Neural cell (in vitro differentiated cells): ENCODE measurements around the gene QRICH2. TPM values are rescaled to one million over a fixed set of nuclear protein-coding genes. Genes with fewer than 3 reads are reported as not detected.
"Not testable (repeated sequence)": the region's sequence is repeated elsewhere in the genome, so short reads cannot be mapped to it uniquely, and the experiment has no call there.

ENCODE experiments used
- H2AFZ ChIP-seq: fragments of 200-600, 300-800 bp; sonication (generic), shearing (Covaris generic); 2 replicates; pipeline ENCODE4 v1.6.0; 2014; ENCODE audit warnings: low read depth, mild to moderate bottlenecking, antibody characterized with exemption, low read length, moderate library complexity
- H3F3A ChIP-seq: fragments of 200-600 bp; shearing (Covaris generic); 2 replicates; pipeline ENCODE4 v1.6.1; 2016; ENCODE audit warnings: mild to moderate bottlenecking, moderate library complexity, mixed read lengths, antibody characterized with exemption, low read length; ENCODE audit not compliant: insufficient read depth, poor library complexity, severe bottlenecking
- H3K27ac ChIP-seq: fragments of 200-600, 300-800 bp; sonication (generic), shearing (Covaris generic); 2 replicates; pipeline ENCODE4 v1.5.1; 2014; ENCODE audit warnings: mild to moderate bottlenecking, low read length, moderate library complexity
- H3K27me3 ChIP-seq: fragments of 300-800, 200-600 bp; sonication (generic), shearing (Covaris generic); 2 replicates; pipeline ENCODE4 v1.6.0; 2014; ENCODE audit warnings: mild to moderate bottlenecking, low read depth, low read length, moderate library complexity; ENCODE audit not compliant: insufficient read depth
- H3K36me3 ChIP-seq: fragments of 300-800, 200-600 bp; sonication (generic), shearing (Covaris generic); 2 replicates; pipeline ENCODE4 v1.5.1; 2014; ENCODE audit warnings: mild to moderate bottlenecking, antibody characterized with exemption, low read length, moderate library complexity; ENCODE audit not compliant: insufficient read depth
- H3K4me2 ChIP-seq: fragments of 300-800, 200-600 bp; sonication (generic), shearing (Covaris generic); 2 replicates; pipeline ENCODE4 v1.6.0; 2014; ENCODE audit warnings: mild to moderate bottlenecking, low read length
- H3K4me3 ChIP-seq: fragments of 300-800, 200-600 bp; sonication (generic), shearing (Covaris generic); 2 replicates; pipeline ENCODE4 v1.5.1; 2014; ENCODE audit warnings: mild to moderate bottlenecking, low read length, moderate library complexity
- H3K79me2 ChIP-seq: fragments of 200-600 bp; shearing (Covaris generic); replicated peaks from 2 replicates; pipeline ENCODE4 v1.6.0; 2014; ENCODE audit warnings: mild to moderate bottlenecking, low read length, moderate library complexity; ENCODE audit not compliant: insufficient read depth
- H3K9ac ChIP-seq: fragments of 300-800, 200-600 bp; sonication (generic), shearing (Covaris generic); 2 replicates; pipeline ENCODE4 v1.6.1; 2016; ENCODE audit warnings: mild to moderate bottlenecking, low read length, mixed read lengths
- H3K9me2 ChIP-seq: fragments of 200-600 bp; shearing (Covaris generic); 2 replicates; pipeline ENCODE4 v1.6.1; 2016; ENCODE audit warnings: mild to moderate bottlenecking, low read length, mixed read lengths; ENCODE audit not compliant: insufficient read depth
- H3K9me3 ChIP-seq: fragments of 200-600, 300-800 bp; sonication (generic), shearing (Covaris generic); 2 replicates; pipeline ENCODE4 v1.6.1; 2016; ENCODE audit warnings: mild to moderate bottlenecking, mixed run types, low read length, moderate library complexity, mixed read lengths
- H4K20me1 ChIP-seq: fragments of 200-600 bp; shearing (Covaris generic); 2 replicates; pipeline ENCODE4 v1.6.1; 2016; ENCODE audit warnings: mild to moderate bottlenecking, mixed run types; ENCODE audit not compliant: insufficient read depth
- EP300 ChIP-seq: fragments of 450-650 bp; conservative IDR thresholded peaks from 2 replicates; pipeline ENCODE4 v1.6.1; 2014; ENCODE audit warnings: antibody characterized with exemption, mild to moderate bottlenecking, moderate library complexity; ENCODE audit not compliant: poor library complexity, severe bottlenecking
- EZH2 ChIP-seq: fragments of 200-600, 300-800 bp; shearing (Covaris generic), sonication (generic); IDR thresholded peaks from 2 replicates; pipeline ENCODE4 v1.6.1; 2014; ENCODE audit warnings: antibody characterized with exemption, low read length, borderline replicate concordance, mild to moderate bottlenecking; ENCODE audit not compliant: insufficient read depth, poor library complexity, severe bottlenecking
- MXI1 ChIP-seq: fragments of 450-650 bp; conservative IDR thresholded peaks from 2 replicates; pipeline ENCODE4 v1.6.1; 2014; ENCODE audit warnings: antibody characterized with exemption, mild to moderate bottlenecking; ENCODE audit not compliant: poor library complexity, severe bottlenecking
- POLR2AphosphoS5 ChIP-seq: IDR thresholded peaks from 2 replicates; pipeline ENCODE4 v1.6.1; 2012
- RAD21 ChIP-seq: fragments of 450-650 bp; conservative IDR thresholded peaks from 2 replicates; pipeline ENCODE4 v1.6.1; 2014; ENCODE audit warnings: antibody characterized with exemption, mild to moderate bottlenecking, moderate library complexity
- SMC3 ChIP-seq: fragments of 450-650 bp; conservative IDR thresholded peaks from 2 replicates; pipeline ENCODE4 v1.6.1; 2014; ENCODE audit warnings: antibody characterized with exemption, mild to moderate bottlenecking, moderate library complexity; ENCODE audit not compliant: poor library complexity
- TAF1 ChIP-seq: IDR thresholded peaks from 2 replicates; pipeline ENCODE4 v1.6.1; 2012; ENCODE audit warnings: low read depth
- polyA plus RNA-seq: library from polyadenylated mRNA; depleted of rRNA; stranded (reverse); fragments of >200 nt; gene quantifications from 2 replicates; pipeline ENCODE4 v1.2.3, GENCODE V29; 2014
- TF ChIP-seq, protein P1 (sequence below): IDR thresholded peaks from 2 replicates; pipeline ENCODE4 v1.6.1; 2012; ENCODE audit warnings: borderline replicate concordance
- TF ChIP-seq, protein P2 (sequence below): fragments of 450-650 bp; IDR thresholded peaks from 2 replicates; pipeline ENCODE4 v1.5.1; 2014; ENCODE audit warnings: antibody characterized with exemption, mild to moderate bottlenecking, moderate library complexity; ENCODE audit not compliant: poor library complexity, severe bottlenecking

The QRICH2 gene
- polyA plus RNA-seq, 1 donor from 2014 or later = 17.3 TPM

DNA sequence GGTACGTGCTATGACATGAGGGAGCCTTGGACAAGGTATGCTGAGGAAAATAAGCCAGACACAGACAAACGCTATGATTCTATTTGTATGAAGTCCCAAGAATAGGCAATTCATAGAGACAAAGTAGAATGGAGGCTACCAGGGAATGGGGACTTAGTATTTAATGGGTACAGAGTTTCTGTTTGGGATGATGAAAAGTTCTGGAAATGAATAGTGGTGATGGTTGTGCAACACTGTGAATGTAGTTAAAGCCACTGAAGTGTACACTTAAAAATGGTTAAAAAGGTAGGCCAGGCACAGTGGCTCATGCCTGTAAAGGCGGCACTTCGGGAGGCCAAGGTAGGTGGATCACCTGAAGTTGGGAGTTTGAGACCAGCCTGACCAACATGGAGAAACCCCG, 42.4 kb upstream of the QRICH2 start:
- H2AFZ ChIP-seq = no peak overlapping the region
- no peaks in the 10 kb centered on the region for H3K9me2 ChIP-seq
- H3K9ac ChIP-seq = no peak overlapping the region
- H4K20me1 ChIP-seq = no peaks in the 10 kb centered on the region
- H3K27me3 ChIP-seq = no peaks in the 10 kb centered on the region
- H3F3A ChIP-seq = no peaks in the 10 kb centered on the region
- no peak overlapping the region for H3K27ac ChIP-seq
- peaks cover 9% of the 10 kb centered on the region for H3K79me2 ChIP-seq
- H3K4me3 ChIP-seq = no peak overlapping the region
- TF ChIP-seq POLR2AphosphoS5 = no peak
- TF ChIP-seq, protein P1, sequence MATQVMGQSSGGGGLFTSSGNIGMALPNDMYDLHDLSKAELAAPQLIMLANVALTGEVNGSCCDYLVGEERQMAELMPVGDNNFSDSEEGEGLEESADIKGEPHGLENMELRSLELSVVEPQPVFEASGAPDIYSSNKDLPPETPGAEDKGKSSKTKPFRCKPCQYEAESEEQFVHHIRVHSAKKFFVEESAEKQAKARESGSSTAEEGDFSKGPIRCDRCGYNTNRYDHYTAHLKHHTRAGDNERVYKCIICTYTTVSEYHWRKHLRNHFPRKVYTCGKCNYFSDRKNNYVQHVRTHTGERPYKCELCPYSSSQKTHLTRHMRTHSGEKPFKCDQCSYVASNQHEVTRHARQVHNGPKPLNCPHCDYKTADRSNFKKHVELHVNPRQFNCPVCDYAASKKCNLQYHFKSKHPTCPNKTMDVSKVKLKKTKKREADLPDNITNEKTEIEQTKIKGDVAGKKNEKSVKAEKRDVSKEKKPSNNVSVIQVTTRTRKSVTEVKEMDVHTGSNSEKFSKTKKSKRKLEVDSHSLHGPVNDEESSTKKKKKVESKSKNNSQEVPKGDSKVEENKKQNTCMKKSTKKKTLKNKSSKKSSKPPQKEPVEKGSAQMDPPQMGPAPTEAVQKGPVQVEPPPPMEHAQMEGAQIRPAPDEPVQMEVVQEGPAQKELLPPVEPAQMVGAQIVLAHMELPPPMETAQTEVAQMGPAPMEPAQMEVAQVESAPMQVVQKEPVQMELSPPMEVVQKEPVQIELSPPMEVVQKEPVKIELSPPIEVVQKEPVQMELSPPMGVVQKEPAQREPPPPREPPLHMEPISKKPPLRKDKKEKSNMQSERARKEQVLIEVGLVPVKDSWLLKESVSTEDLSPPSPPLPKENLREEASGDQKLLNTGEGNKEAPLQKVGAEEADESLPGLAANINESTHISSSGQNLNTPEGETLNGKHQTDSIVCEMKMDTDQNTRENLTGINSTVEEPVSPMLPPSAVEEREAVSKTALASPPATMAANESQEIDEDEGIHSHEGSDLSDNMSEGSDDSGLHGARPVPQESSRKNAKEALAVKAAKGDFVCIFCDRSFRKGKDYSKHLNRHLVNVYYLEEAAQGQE = no peak
- TF ChIP-seq MXI1 = no peak
- TF ChIP-seq, protein P2, sequence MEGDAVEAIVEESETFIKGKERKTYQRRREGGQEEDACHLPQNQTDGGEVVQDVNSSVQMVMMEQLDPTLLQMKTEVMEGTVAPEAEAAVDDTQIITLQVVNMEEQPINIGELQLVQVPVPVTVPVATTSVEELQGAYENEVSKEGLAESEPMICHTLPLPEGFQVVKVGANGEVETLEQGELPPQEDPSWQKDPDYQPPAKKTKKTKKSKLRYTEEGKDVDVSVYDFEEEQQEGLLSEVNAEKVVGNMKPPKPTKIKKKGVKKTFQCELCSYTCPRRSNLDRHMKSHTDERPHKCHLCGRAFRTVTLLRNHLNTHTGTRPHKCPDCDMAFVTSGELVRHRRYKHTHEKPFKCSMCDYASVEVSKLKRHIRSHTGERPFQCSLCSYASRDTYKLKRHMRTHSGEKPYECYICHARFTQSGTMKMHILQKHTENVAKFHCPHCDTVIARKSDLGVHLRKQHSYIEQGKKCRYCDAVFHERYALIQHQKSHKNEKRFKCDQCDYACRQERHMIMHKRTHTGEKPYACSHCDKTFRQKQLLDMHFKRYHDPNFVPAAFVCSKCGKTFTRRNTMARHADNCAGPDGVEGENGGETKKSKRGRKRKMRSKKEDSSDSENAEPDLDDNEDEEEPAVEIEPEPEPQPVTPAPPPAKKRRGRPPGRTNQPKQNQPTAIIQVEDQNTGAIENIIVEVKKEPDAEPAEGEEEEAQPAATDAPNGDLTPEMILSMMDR = no peak
- TF ChIP-seq TAF1 = no peak
- no peak for TF ChIP-seq SMC3
- TF ChIP-seq EP300 = no peak
- TF ChIP-seq RAD21 = no peak
- TF ChIP-seq EZH2 = no peak
- H3K36me3 ChIP-seq = no peaks in the 10 kb centered on the region
- H3K9me3 ChIP-seq = no peaks in the 10 kb centered on the region
- no peak overlapping the region for H3K4me2 ChIP-seq

DNA sequence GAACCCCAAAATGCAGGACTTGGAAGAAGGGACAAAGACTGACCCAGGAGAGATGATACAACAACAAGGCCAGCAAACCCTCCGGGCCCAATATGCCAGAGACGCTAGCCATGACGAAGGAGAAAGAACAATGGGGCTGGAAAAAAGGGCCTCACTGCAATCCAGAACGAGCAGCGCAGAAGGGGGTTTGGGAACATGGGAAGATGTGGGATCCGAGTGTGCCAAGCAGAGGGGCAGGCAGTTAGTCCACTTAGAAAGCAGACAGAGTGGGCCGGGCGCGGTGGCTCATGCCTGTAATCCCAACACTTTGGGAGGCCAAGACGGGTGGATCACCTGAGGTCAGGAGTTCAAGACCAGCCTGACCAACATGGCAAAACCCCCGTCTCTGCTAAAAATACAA, 38.9 kb upstream of the QRICH2 start:
- H3K4me3 ChIP-seq, H3K27me3 ChIP-seq, H3K9me3 ChIP-seq, H2AFZ ChIP-seq, H4K20me1 ChIP-seq, H3K9me2 ChIP-seq, H3F3A ChIP-seq, H3K79me2 ChIP-seq, H3K36me3 ChIP-seq, H3K27ac ChIP-seq, H3K9ac ChIP-seq, H3K4me2 ChIP-seq: not testable (repeated sequence)

DNA sequence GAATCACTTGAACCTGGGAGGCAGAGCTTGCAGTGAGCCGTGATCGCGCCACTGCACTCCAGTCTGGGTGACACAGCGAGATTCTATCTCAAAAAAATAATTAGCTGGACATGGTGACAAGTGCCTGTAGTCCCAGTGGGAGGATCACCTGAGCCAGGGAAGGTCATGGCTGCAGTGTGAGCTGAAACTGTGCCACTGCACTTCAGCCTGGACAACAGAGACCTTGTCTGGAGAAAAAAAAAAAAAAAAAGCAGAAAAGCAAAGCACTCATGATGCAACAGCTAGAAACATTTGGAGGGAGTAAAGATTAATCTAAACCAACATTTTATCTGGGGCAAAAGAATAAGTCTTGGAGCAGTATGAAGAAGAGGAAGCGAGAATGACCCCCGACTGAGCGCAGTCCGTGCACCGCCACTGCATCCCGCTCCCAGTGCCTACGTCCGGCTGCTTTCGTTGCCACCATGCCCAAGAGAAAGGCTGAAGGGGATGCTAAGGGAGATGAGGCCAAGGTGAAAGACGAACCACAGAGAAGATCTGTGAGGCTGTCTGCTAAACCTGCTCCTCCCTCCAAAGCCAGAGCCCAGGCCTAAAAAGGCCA, 37.4 kb upstream of the QRICH2 start:
- no peaks in the 10 kb centered on the region for H3K9me3 ChIP-seq
- H3K27ac ChIP-seq = no peak overlapping the region
- TF ChIP-seq RAD21 (no peak), MXI1 (no peak)
- H4K20me1 ChIP-seq = no peaks in the 10 kb centered on the region
- H3K4me3 ChIP-seq = no peak overlapping the region
- H3K9ac ChIP-seq = no peak overlapping the region
- no peaks in the 10 kb centered on the region for H3K79me2 ChIP-seq
- no peak overlapping the region for H2AFZ ChIP-seq
- H3K4me2 ChIP-seq = no peak overlapping the region
- no peaks in the 10 kb centered on the region for H3F3A ChIP-seq
- H3K9me2 ChIP-seq = no peaks in the 10 kb centered on the region
- no peaks in the 10 kb centered on the region for H3K36me3 ChIP-seq
- H3K27me3 ChIP-seq = no peaks in the 10 kb centered on the region
